Upper lobe of left lung (tissue), 6 donors: ENCODE measurements around the gene RER1. TPM values are rescaled to one million over a fixed set of nuclear protein-coding genes. Genes with fewer than 3 reads are reported as not detected.

Experiments
- ATAC-seq, 2 donors: fragments of 200-7000 bp; cut with Tn5 transposase; one replicate each; pipeline ENCODE4 v1.9.1; 2022; ENCODE audit warnings: mild to moderate bottlenecking in 2 of 2, moderate library complexity in 2 of 2; ENCODE audit not compliant: low FRiP score in 2 of 2
- DNase-seq, 2 donors: peaks; one replicate each; pipeline ENCODE4 v3.0.0-alpha.2; 2019 to 2020
- H3K27ac ChIP-seq, 4 donors: fragments of 200-600 bp; sonication (generic); one replicate each; pipeline ENCODE4 v1.5.1; 2016 to 2019
- H3K27me3 ChIP-seq, 4 donors: fragments of 200-600 bp; sonication (generic); one replicate each; pipeline ENCODE4 v1.5.1; 2017 to 2019
- H3K36me3 ChIP-seq, 4 donors: fragments of 200-600 bp; sonication (generic); one replicate each; pipeline ENCODE4 v1.5.1; 2016 to 2019
- H3K4me1 ChIP-seq, 4 donors: fragments of 200-600 bp; sonication (generic); one replicate each; pipeline ENCODE4 v1.5.1; 2018 to 2019
- H3K4me3 ChIP-seq, 4 donors: fragments of 200-600 bp; sonication (generic); one replicate each; pipeline ENCODE4 v1.5.1; 2017 to 2019; ENCODE audit warnings: mild to moderate bottlenecking in 2 of 4, moderate library complexity in 1 of 4
- H3K9me3 ChIP-seq, 4 donors: fragments of 200-600 bp; sonication (generic); one replicate each; pipeline ENCODE4 v1.5.1; 2018 to 2019
- EP300 ChIP-seq, 4 donors: sonication (generic); formaldehyde crosslinking; IDR thresholded peaks; one replicate each; pipeline ENCODE4 v1.5.1; 2017; ENCODE audit warnings: antibody characterized with exemption in 4 of 4, control low read depth in 2 of 4
- POLR2A ChIP-seq, 4 donors: fragments of 450-650 bp; IDR thresholded peaks; one replicate each; pipeline ENCODE4 v1.5.1; 2016 to 2017; ENCODE audit warnings: antibody characterized with exemption in 4 of 4, mild to moderate bottlenecking in 2 of 4
- POLR2AphosphoS5 ChIP-seq, 2 donors: sonication (generic); formaldehyde crosslinking; IDR thresholded peaks; one replicate each; pipeline ENCODE4 v1.5.1; 2017; ENCODE audit warnings: antibody characterized with exemption in 2 of 2
- WGBS, 2 donors: methylation state at CpG; one replicate each; pipeline ENCODE4 v1.1.5; 2017 to 2018; 5-methylcytosine and 5-hydroxymethylcytosine counted together
- total RNA-seq, 6 donors: library from RNA; depleted of rRNA in 4 of 6; stranded (reverse); fragments of >200 nt in 4 of 6; gene quantifications; one replicate each; pipeline versions ENCODE4 v1.1.0 to v1.2.1, GENCODE V29; 2016 to 2021
- TF ChIP-seq, protein P1 (sequence below), 6 experiments: fragments of 450-650 bp in 4 of 6; fragments of 200-600 bp in 2 of 6; sonication (generic) in 2 of 6; IDR thresholded peaks; one replicate each; pipeline ENCODE4 v1.5.1; 2016 to 2019; ENCODE audit warnings: antibody characterized with exemption in 6 of 6
- donor health status: DM: no; HTN: no; CAD: no; lungs with moderate emphysema.
- donor health status: DM: no; HTN: yes; CAD: no; lungs with severe emphysema.

Gene RER1
- total RNA-seq, 6 donors from 2014 or later = 48.2 to 133 (median 61.1) TPM

DNA sequence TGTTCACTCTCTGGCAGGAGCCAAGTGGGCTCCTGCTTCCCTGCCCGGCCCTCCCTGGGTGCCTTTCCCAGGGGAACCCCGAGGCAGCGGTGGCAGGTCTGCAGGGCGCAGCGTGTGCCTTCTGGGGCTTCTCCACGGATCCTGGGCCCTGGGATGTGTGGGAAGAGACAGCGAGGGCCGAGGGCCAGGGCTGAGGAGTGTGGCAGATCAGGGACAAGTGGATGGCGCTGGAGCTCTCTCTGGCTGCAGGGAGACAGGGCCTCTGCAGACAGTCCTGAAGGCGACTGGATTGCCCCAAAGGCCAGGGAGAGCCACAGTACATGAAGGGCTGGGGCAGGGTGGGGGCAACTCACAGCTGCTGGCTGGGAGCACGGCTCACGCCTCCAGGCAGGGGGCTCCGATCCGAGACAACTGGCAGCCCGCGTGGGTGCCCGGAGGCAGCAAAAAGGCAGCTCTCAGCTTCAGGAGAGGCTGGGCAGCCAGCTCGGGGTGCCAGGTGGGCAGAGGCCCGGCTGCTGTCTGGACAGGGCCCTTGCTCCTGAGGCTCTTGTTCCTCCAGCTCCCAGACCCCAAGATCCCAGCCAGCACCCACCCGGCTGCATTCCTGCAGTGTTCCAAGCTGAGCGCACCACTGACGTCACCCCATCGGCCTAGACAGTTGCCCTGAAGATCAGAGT, 16.3 kb upstream of the RER1 start:
- H3K9me3 ChIP-seq = no peaks in the 10 kb centered on the region
- peaks cover 0 to 4% (median 0%) of the 10 kb centered on the region in 4 donors for H3K36me3 ChIP-seq
- H3K27ac ChIP-seq = no peak overlapping the region
- DNase-seq = peak in 1 of 2 donors; percentile 71
- TF ChIP-seq, protein P1, sequence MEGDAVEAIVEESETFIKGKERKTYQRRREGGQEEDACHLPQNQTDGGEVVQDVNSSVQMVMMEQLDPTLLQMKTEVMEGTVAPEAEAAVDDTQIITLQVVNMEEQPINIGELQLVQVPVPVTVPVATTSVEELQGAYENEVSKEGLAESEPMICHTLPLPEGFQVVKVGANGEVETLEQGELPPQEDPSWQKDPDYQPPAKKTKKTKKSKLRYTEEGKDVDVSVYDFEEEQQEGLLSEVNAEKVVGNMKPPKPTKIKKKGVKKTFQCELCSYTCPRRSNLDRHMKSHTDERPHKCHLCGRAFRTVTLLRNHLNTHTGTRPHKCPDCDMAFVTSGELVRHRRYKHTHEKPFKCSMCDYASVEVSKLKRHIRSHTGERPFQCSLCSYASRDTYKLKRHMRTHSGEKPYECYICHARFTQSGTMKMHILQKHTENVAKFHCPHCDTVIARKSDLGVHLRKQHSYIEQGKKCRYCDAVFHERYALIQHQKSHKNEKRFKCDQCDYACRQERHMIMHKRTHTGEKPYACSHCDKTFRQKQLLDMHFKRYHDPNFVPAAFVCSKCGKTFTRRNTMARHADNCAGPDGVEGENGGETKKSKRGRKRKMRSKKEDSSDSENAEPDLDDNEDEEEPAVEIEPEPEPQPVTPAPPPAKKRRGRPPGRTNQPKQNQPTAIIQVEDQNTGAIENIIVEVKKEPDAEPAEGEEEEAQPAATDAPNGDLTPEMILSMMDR (IDR thresholded peaks at IDR 0.05) = no peak
- TF ChIP-seq POLR2A (IDR thresholded peaks at IDR 0.05) = no peak
- TF ChIP-seq POLR2AphosphoS5 (IDR thresholded peaks at IDR 0.05) = no peak
- no peak for TF ChIP-seq EP300 (IDR thresholded peaks at IDR 0.05)
- ATAC-seq = no peak
- H3K4me3 ChIP-seq = no peak overlapping the region
- no peaks in the 10 kb centered on the region for H3K4me1 ChIP-seq
- 85 to 92% methylated on average over 14 to 23 of the region's 23 CpGs for WGBS, 2 donors
- no peaks in the 10 kb centered on the region for H3K27me3 ChIP-seq

- ATAC-seq = no peak
- no peaks in the 10 kb centered on the region for H3K27me3 ChIP-seq
- no peaks in the 10 kb centered on the region for H3K4me1 ChIP-seq
- DNase-seq = no peak
- H3K4me3 ChIP-seq = no peak overlapping the region
- H3K36me3 ChIP-seq = peaks cover 0 to 4% (median 0%) of the 10 kb centered on the region in 4 donors
- no peaks in the 10 kb centered on the region for H3K9me3 ChIP-seq
- TF ChIP-seq EP300 (IDR thresholded peaks at IDR 0.05) (no peak), POLR2AphosphoS5 (IDR thresholded peaks at IDR 0.05) (no peak)
- no peak overlapping the region for H3K27ac ChIP-seq
- 66 to 89% methylated on average over 2 to 7 of the region's 7 CpGs for WGBS, 2 donors
Measured at GRCh38 chr1:2375923-2376260, 15.7 kb upstream of the RER1 start.

DNA sequence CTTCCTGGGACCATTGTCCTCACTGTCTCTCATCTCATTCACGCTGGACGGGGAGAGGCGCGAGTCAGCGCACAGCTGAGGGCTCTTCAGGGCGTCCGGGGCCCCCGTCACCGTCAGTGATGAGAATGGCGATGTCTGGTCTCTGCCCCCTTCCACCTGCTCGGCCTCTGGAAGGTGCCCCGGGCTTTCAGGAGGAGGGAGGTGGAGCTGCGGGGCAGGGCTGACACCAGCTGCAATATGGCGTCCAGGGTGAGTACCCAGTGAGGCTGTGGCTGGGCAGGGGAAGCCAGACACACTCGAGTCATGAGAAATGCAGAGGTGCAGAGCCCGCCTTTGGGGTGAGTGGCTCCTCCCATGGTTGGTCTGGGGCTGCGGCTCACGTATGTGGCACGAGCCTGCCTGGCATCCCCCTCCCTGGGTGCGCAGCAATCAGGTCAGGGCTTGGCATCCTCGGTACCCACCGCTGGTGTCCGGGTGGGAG, 15.3 kb upstream of the RER1 start:
- no peak overlapping the region for H3K27ac ChIP-seq
- H3K9me3 ChIP-seq = no peaks in the 10 kb centered on the region
- no peaks in the 10 kb centered on the region for H3K4me1 ChIP-seq
- peaks cover 0 to 4% (median 0%) of the 10 kb centered on the region in 4 donors for H3K36me3 ChIP-seq
- DNase-seq = peak in 1 of 2 donors; percentile 59
- no peaks in the 10 kb centered on the region for H3K27me3 ChIP-seq
- no peak overlapping the region for H3K4me3 ChIP-seq
- ATAC-seq = no peak
- TF ChIP-seq POLR2A (IDR thresholded peaks at IDR 0.05) = no peak
- TF ChIP-seq POLR2AphosphoS5 (IDR thresholded peaks at IDR 0.05) = no peak
- TF ChIP-seq, protein P1 (IDR thresholded peaks at IDR 0.05) = no peak
- no peak for TF ChIP-seq EP300 (IDR thresholded peaks at IDR 0.05)
- 74 to 87% methylated on average over 14 to 22 of the region's 23 CpGs for WGBS, 2 donors

GRCh38 chr1:2376931-2377672, 14.5 kb upstream of the RER1 start:
- DNase-seq (peak in 1 of 2 donors; percentile 65), ATAC-seq (no peak)
- no peaks in the 10 kb centered on the region for H3K27me3 ChIP-seq
- H3K9me3 ChIP-seq = no peaks in the 10 kb centered on the region
- H3K4me1 ChIP-seq = peaks cover 0 to 7% (median 1%) of the 10 kb centered on the region in 4 donors
- TF ChIP-seq POLR2A (IDR thresholded peaks at IDR 0.05) (no peak), POLR2AphosphoS5 (IDR thresholded peaks at IDR 0.05) (no peak), EP300 (IDR thresholded peaks at IDR 0.05) (no peak)
- TF ChIP-seq, protein P1 (IDR thresholded peaks at IDR 0.05) = no peak
- no peak overlapping the region for H3K27ac ChIP-seq
- H3K36me3 ChIP-seq = peaks cover 0 to 3% (median 0%) of the 10 kb centered on the region in 4 donors
- H3K4me3 ChIP-seq = no peak overlapping the region
- WGBS, 2 donors = 64 to 77% methylated on average over 4 to 22 of the region's 25 CpGs

- H3K4me1 ChIP-seq = peaks cover 0 to 9% (median 1%) of the 10 kb centered on the region in 4 donors
- peak in 1 of 2 donors; percentile 58 for DNase-seq
- no peak overlapping the region for H3K27ac ChIP-seq
- no peaks in the 10 kb centered on the region for H3K36me3 ChIP-seq
- TF ChIP-seq, protein P1 (IDR thresholded peaks at IDR 0.05) = no peak
- no peak for TF ChIP-seq EP300 (IDR thresholded peaks at IDR 0.05)
- TF ChIP-seq POLR2A (IDR thresholded peaks at IDR 0.05) = no peak
- no peak for TF ChIP-seq POLR2AphosphoS5 (IDR thresholded peaks at IDR 0.05)
- 85 to 100% methylated on average over 2 to 14 of the region's 16 CpGs for WGBS, 2 donors
- no peak for ATAC-seq
- H3K4me3 ChIP-seq = no peak overlapping the region
- no peaks in the 10 kb centered on the region for H3K27me3 ChIP-seq
- no peaks in the 10 kb centered on the region for H3K9me3 ChIP-seq
Measured at GRCh38 chr1:2377751-2378440, 13.7 kb upstream of the RER1 start.
